ENCODE results near the gene HOXB9.

DNA sequence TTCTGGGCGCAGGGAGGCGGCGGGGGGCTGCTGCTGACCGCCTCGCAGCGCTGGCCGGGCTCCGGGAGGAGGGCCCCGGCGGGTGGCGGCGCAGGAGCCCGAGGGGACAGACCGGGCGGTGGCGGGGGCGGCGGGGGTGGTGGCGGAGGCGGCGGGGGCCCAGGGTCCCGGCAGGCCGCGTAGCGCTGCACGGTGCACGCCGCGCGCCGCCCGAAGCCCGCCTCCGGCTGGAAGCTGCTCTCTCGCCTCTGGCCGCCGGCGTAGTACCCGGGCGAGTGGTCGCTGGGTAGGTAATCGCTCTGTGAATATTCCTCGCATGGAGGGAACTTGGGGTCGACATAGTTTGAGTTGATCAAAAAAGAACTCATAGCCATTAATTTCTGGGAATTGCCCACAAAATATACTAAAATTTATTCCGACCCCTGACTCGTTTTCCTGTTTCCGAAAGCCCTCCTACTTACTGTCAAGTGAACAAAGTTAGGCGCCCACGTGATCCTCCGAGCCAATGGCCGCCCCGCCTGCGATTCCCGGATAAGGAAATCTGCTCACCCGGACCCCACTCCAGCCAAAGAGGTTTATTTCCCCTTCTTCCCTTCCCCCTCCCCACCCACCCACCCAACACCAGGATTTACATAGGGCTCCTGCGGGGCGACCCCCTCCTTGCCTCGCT is 48.1 kb downstream of the HOXB9 start, which contains the start of gene HOXB4:
- peak; percentile 45 for TF ChIP-seq POLR2A (IDR thresholded peaks at IDR 0.05; ENCODE audit: low read length)
- no peak for TF ChIP-seq GATA1 (IDR thresholded peaks at IDR 0.05; ENCODE audit: low read depth, low read length)

Measured in erythroblast (primary cell).